Kidney epithelial cell (primary cell): Measurements from ENCODE around the gene SYT3. TPM values are rescaled to one million over a fixed set of nuclear protein-coding genes. Genes with fewer than 3 reads are reported as not detected.

Source experiments
- DNase-seq: peaks from one replicate; pipeline ENCODE4 v3.0.0-alpha.2; 2010; ENCODE audit warnings: low read depth
- H3K27me3 ChIP-seq: 2 replicates; pipeline ENCODE4 v1.6.0; 2011; ENCODE audit warnings: low read length; ENCODE audit not compliant: control insufficient read depth, insufficient read depth
- H3K36me3 ChIP-seq: 2 replicates; pipeline ENCODE4 v1.5.1; 2011; ENCODE audit warnings: low read length; ENCODE audit not compliant: control insufficient read depth, insufficient read depth
- H3K4me3 ChIP-seq: 2 replicates; pipeline ENCODE4 v1.5.1; 2011; ENCODE audit warnings: low read depth, mild to moderate bottlenecking, control low read depth, low read length
- CTCF ChIP-seq: IDR thresholded peaks from 2 replicates; pipeline ENCODE4 v1.5.1; 2011; ENCODE audit warnings: mild to moderate bottlenecking, moderate library complexity, low read length, control low read depth, inconsistent platforms; ENCODE audit not compliant: insufficient read depth, poor library complexity, severe bottlenecking
- total RNA-seq: library from RNA; depleted of rRNA; stranded (reverse); fragments of >200 nt; gene quantifications from 2 replicates; pipeline ENCODE4 v1.2.3, GENCODE V29; 2015

SYT3 gene
- total RNA-seq, 1 donor from 2014 or later = 0.29 TPM

DNA sequence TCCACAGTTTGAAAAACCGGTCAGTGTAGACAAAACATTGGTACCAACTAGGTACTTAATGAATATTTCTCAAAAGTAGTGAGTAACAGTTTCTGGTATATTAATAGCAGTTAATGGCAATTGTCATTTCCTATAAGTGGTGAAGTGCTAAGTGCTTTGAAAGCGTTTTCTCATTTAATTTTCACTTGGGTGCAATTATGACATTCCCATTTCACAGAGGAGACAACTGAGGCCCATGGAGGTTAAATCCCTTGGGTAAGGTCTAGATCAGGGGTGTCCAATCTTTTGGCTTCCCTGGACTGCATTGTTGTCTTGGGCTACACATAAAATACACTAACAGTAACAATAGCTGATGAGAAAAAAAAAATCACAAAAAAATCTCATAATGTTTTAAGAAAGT lies 687 bp upstream of the SYT3 start:
- TF ChIP-seq CTCF = no peak
- no peak for DNase-seq
- no peaks in the 10 kb centered on the region for H3K36me3 ChIP-seq
- H3K27me3 ChIP-seq = peaks cover 26% of the 10 kb centered on the region
- H3K4me3 ChIP-seq = no peak overlapping the region

DNA sequence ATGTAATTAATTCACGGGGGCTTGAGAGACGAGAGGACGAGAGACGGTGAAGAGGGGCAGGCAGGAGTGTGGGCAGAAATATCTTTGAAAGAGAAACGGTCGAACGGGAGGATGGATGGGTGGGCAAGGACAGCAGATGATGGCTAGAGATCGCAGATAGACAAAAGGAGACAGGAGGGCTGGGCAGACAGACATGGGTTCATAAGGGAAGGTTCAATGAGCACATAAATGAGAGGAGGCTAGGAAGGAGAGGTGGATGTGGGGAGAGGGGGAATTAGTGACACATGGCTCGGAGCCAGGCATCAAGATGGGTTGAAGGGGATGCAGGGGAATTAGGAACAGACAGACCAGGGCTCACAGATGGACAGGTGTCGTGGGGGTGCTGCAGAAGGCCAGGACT lies 1.1 kb downstream of the SYT3 start:
- no peak for TF ChIP-seq CTCF
- H3K4me3 ChIP-seq = no peak overlapping the region
- H3K27me3 ChIP-seq = peaks cover 26% of the 10 kb centered on the region
- DNase-seq = no peak
- H3K36me3 ChIP-seq = no peaks in the 10 kb centered on the region

DNA sequence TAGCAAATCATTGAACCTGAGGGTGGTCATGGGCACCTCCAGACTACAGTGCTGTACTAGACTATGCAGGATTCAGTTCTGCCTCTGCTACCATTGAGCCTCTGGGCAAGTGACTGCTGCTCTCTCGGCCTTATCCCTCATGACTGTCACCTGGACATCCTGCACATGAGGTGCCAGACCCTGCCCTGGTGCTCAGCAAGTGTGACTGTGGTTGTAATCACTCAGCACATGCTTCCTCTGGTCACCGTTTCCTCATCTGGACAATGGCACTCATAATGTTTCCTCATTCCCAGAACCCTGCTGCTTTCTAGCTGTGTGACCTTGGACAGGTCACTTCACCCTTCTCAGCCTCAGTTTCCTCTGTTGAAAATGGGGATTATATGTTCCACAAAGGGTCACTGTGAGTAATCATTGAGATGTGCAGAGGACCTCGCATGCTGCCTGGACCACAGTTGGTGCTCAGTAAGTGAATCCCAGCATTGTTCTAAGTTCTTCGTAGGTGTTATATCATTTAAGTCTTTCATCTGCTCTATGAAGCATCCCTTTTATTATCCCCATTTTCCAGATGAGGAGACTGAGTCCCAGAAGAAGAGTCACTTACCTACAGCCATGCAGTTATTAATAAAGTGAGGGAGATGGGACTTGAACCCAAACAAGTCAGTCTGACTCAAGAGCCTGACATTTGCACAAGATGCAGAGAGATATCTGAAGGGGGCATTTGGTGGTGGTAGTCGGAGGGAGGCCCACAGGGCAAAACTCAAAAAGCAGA lies 3.2 kb downstream of the SYT3 start:
- no peak for TF ChIP-seq CTCF
- Histone ChIP-seq H3K27me3 (peaks cover 26% of the 10 kb centered on the region), H3K36me3 (no peaks in the 10 kb centered on the region), H3K4me3 (no peak overlapping the region)
- no peak for DNase-seq

DNA sequence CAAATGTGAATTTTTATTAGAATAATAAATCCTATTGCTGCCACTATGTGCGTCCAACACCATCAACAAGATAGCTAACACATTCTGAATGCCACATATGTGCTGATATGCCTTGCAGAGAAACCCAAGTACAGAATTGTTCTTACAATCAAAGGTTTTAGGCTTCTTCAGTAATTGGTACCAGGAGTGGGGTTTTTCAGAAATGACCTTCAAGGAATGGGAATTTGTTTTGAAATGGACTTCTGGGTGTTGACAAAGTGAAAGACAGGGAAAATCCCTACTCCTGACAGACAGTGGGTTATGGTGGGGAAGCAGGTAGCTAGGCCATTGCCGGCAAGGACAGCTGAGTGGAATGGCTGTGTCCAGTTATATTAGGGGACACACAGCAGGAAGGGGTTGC lies 5.7 kb downstream of the SYT3 start:
- Histone ChIP-seq H3K27me3 (peaks cover 19% of the 10 kb centered on the region), H3K4me3 (no peak overlapping the region), H3K36me3 (no peaks in the 10 kb centered on the region)
- DNase-seq = no peak
- no peak for TF ChIP-seq CTCF

GRCh38 chr19:50633359-50633758 lies 6.3 kb downstream of the SYT3 start:
- Histone ChIP-seq H3K4me3 (no peak overlapping the region), H3K36me3 (no peaks in the 10 kb centered on the region), H3K27me3 (peaks cover 13% of the 10 kb centered on the region)
- TF ChIP-seq CTCF = no peak
- DNase-seq = no peak
